B cell (primary cell): ENCODE results near the gene TMEM132A.

Experiments used
- EZH2 ChIP-seq: IDR thresholded peaks from 2 replicates; pipeline ENCODE4 v1.6.1; 2012; ENCODE audit warnings: borderline replicate concordance, low read depth, mild to moderate bottlenecking, moderate library complexity, low read length; ENCODE audit not compliant: insufficient read depth, poor library complexity, severe bottlenecking
- TF ChIP-seq, protein P1 (sequence below): fragments of 200-600 bp; IDR thresholded peaks from one replicate; pipeline ENCODE4 v1.8.0; 2022; ENCODE audit warnings: antibody characterized with exemption, mild to moderate bottlenecking

DNA sequence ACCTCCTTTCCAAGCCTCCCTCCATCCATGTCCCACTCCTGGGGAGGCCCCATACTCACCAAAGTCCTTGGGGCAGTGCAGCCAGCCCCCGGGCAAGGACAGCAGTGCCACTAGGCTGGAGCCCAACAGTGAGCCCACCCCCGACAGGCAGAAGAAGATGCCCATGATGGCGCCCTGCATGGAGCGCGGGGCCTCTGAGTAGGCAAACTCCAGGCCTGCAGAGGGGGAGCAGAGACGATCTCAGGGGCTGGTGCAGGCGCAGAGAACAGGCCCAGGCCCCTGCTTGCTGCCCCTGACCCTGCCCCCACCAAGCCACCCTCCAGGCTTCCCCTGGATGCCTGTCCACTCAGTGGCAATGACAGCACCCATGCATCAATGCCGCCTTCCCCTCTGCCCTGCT is 13.6 kb downstream of the TMEM132A start:
- no peak for TF ChIP-seq EZH2
- TF ChIP-seq, protein P1, sequence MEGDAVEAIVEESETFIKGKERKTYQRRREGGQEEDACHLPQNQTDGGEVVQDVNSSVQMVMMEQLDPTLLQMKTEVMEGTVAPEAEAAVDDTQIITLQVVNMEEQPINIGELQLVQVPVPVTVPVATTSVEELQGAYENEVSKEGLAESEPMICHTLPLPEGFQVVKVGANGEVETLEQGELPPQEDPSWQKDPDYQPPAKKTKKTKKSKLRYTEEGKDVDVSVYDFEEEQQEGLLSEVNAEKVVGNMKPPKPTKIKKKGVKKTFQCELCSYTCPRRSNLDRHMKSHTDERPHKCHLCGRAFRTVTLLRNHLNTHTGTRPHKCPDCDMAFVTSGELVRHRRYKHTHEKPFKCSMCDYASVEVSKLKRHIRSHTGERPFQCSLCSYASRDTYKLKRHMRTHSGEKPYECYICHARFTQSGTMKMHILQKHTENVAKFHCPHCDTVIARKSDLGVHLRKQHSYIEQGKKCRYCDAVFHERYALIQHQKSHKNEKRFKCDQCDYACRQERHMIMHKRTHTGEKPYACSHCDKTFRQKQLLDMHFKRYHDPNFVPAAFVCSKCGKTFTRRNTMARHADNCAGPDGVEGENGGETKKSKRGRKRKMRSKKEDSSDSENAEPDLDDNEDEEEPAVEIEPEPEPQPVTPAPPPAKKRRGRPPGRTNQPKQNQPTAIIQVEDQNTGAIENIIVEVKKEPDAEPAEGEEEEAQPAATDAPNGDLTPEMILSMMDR, result no peak
